HT1080 (cell line): ENCODE results near the gene GOLGA3. TPM values are rescaled to one million over a fixed set of nuclear protein-coding genes. Genes with fewer than 3 reads are reported as not detected.
"Not testable (repeated sequence)": the region's sequence is repeated elsewhere in the genome, so short reads cannot be mapped to it uniquely, and the experiment has no call there.

ENCODE experiments used
- DNase-seq: peaks from one replicate; pipeline ENCODE4 v3.0.0-alpha.2; 2015; ENCODE audit warnings: low read depth
- total RNA-seq: library from RNA; depleted of rRNA; stranded (reverse); fragments of >200 nt; shearing (Covaris generic); gene quantifications from 2 replicates; pipeline ENCODE4 v1.2.3, GENCODE V29; 2014

The GOLGA3 gene
- total RNA-seq, 1 experiment from 2014 or later, result 80.9 TPM

DNA sequence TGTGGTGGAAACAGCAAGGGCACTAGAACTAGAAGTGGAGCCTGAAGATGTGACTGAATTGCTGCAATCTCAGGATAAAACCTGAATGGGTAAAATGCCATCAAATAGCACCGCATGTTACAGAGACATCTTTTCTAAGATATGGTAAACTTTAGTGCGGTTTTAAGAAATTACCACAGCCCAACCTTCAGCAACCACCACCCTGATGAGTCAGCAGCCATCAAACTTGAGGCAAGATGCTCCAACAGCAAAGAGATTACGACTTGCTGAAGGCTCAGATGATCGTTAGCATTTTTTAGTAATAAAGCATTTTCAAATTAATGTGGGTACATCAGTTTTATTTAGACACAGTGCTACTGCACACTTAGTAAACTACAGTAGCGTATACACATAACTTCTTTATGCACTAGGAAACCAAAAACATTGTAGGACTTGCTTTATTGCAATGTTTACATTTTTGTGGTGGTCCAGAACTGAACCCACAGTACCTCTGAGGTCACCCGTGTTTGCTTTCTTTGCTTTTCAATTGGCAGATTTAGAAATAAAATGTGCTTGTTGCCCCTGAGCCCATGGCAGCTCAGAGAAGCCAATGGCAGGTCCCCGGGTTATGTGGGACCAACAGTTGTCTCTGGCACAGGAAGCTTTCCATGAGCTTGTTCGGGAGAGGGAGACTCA, 15.9 kb downstream of the GOLGA3 start:
- peak; percentile 35 for DNase-seq

DNA sequence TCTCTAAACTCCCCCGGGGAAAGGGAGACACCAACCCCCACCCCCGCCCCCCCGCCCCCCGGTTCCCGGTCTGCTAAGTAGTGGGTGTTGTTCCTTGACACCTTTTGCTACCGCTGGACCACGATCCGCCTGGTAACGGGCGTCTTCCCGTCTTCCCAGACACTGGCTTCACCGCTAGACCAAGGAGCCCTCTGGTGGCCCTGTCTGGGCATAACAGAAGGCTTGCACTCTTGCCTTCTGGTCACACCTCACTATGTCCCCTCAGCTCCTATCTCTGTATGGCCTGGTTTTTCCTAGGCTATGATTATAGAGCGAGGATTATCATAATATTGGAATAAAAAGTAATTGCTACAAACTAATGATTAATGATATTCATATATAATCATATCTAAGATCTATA, 19.3 kb downstream of the GOLGA3 start:
- DNase-seq, result peak; percentile 41

DNA sequence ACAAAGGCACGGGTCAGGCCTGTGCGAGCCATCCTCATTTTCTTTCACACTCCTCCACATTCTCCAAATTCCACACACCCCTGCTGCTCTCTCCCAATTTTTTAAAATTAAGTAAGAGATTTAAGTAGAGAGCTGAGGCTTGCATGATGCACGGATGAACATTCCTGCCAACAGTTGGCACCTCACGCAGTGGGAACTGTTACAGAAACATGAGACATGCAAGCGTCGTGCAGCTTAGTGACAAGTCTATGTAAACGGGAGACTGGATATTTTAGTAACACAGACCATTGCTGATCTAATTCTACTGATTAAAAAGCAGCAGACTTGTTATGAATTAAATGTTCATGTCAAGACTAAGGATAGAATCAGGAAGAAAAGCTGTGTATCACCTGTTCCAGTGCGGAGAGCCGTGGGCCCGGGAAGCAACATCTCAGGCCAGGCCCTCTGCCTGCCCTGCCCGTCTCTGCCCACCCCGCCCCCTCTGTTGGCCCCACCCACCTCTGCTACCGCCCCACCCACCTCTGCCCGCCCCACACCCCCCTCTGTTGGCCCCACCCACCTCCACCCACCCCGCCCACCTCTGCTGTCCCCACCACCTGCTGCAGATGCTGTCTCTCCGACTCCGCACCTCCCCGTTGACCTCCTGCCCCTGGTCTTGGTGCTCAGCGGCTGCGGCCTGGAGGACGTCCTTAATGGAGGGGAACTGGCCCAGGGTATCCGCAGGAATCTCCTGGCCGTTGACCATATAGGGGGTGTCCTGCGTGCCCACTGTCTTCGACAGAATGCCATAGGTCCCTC, 21.2 kb downstream of the GOLGA3 start:
- no peak for DNase-seq

DNA sequence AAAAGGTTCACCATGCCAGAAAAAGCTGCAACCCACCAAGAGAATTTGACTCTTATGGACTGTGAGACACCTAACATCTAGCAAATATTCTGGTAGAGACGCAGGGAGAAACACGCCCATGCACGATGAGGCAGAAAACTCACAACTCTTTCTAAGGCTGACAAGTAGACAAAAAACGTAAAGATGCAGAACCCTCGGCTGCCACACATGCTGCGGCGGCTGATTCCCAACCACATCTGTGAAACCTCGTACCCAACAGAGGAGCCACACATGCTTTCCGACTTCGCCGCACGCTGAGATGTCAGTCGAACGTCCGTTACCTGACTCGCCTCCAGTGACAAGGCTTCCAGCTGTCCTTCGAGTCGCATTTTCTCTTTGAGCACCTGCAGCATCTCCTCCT, 21.8 kb downstream of the GOLGA3 start:
- no peak for DNase-seq

DNA sequence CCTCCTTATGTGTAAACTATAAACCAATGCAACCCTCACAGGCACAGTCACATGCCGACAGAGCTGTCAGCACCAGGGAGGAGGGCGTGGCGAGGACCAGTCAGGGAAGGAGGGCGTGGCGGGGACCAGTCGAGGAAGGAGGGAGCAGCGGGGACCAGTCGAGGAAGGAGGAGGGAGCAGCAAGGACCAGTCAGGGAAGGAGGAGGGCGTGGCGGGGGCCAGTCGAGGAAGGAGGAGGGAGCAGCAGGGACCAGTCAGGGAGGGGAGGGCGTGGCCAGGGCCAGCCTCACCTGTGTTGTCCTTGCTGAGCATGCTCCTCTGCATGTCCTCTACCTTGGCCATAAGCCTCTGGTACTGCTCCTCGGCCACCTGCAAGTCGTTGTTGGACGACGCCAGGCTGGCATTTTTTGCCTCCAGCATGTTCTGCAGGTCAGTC, 24.2 kb downstream of the GOLGA3 start:
- no peak for DNase-seq

DNA sequence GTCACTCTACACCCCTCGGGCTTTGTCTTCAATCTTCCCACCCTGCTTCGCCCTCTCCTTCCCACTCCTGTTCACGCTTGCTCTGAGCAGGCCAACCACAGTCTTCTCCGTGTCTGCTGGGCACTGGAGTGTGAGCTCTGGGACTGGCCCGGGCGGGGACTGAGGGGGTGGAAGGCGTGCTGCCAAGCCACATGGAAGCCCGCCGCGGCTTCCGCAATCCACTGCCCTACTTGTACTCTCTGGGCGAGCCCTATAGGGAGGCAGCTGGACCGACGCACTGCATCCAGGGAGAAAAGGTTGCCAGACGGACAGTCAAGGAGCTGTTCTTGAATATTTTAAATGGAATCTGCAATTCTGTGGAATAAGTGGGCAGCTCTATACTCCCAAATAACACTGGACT, 24.8 kb downstream of the GOLGA3 start:
- DNase-seq, result no peak

DNA sequence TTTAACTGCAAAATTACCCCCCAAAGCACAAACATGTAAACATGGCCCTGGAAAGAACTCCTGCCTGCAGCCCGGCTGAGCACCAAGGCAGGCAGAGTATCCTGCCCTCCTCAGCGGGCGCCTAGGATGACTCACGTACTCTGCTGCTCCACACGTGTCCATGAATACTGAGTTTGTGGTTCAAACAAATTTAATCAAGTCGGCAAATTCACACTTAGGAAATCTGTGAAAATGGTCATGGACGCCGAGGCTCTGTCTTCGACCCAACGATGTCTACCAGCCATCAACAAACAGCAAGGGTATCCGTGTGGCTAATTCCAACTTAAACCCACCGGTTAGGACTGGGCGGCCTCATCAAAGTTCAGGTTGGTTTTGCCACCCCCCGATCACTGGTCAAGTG, 25.5 kb downstream of the GOLGA3 start:
- no peak for DNase-seq

DNA sequence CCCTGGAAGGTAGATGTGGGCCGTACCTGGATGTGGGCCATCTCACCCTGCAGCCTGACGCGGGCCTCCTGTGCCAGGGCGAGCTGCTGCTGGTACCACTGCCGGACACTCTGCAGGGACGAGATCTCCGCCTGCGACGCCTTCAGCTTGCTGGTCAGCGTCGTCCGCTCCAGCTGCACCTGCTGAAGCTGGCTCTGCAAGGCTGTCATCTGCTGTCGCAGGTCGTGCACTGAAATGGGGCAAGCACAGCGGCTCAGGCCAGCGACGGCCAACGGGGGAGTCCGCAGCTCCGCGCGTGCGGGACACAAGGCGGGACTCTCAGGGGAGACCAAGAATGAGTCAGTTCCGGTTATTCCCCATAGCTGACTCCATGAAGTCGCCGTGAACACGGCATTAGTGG, 26.9 kb downstream of the GOLGA3 start:
- no peak for DNase-seq

DNA sequence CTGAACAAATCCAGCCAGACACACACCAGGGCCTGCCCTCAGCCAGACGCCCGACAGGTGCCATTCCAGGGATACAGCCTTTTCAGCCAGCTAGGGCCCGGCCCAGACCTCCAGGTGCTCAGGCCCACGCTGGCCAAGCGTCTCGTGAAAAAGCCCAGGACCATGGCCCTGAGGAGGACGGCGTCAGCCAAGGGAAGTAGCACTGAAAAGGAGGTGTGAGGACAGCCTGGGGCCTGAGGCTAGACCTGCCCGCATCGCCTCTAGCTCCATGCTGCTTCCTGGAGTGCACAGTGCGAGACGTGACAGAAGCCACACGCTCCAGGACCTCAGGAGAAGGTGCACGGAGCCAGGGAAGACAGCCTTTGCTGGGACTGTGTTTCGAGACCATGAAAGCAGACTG, 29.8 kb downstream of the GOLGA3 start:
- no peak for DNase-seq

DNA sequence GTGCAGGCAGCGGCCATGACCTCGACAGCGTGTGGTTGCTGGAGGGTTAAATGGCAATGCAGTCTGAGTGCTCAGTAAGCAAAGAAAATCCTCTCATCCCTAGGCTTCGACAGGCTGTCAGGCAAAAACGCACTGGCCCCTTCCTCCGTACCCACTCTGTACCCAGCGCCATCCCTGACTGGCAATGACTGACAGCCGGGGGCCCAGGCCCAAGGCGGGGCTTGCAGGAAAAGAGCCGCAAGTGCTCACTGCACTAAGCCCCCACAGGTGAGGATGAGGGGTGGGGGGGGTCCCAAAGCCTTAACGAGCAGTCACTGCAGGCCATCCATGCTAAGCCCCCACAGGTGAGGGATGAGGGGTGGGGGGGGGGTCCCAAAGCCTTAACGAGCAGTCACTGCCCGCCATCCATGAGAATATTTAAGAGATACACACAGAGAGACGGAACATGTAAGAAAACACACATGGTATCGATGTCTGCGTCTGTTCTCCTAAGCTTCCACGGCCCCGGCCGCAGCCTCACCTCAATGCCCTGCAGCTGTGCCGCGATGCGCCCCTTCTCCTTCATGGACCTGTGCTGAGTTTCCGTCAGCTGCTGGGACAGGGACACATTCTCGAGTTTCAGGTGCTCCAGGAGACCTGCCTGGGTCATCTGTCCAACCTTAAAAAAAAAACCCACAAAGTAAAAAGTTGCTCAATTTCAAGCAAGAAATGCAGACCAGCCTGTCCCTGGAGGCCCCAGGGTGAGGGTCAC, 30.7 kb downstream of the GOLGA3 start:
- DNase-seq, result no peak

DNA sequence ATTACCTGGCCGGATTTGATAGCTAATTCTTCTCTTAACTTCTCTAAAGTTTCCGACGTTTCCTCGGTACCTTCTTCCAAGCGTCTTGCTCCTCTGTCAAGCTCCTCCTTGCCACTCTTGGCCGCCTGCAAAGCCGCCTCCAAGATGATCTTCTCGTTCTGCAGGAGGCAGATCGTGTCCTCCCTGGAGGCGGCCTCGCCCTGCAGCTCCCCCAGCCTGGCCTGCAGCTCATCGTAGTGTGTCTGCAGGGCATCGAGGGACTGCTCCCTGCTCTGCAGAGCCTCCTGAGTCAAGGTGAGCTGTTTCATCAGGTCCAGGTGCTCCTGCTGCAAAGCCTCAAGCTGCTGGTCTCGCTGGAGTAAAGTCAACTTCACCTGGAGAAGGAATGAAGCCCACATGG, 32.8 kb downstream of the GOLGA3 start:
- DNase-seq, result no peak

DNA sequence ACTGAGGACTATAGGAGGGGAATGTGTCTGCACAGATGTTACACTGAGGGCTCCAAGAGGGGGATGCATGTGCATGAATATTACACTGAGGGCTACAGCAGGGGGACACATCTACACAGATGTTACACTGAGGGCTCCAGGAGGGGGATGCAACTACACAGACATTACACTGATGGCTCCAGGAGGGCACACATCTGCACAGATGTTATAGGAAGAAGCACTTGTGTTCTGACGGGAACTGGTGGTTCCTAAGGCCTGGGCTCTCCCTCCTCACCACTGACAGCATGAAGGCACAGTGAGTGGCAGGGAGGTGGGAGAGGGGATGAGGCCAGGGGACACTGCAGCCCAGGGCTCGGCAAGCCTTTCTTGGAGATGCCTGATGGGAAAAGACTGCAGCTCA, 36.7 kb downstream of the GOLGA3 start:
- not testable (repeated sequence) for DNase-seq

DNA sequence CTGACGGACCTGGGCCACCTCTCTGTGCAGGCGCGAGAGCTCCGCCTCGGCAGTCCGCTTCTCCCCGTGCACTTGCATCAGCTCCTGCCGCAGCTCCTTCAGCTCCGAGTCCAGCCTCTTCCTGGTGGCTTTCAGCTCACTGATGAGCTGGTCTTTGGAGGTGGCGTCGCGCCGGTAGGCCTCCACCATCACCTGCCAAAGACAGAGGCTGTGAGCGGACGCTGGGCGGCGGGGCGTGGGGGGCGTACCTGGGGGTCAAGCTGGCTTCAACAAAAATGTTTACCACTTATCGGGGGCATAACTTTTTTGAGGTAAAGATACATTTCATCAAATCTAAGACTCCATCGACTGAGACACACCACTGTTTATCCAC, 39.6 kb downstream of the GOLGA3 start:
- no peak for DNase-seq

DNA sequence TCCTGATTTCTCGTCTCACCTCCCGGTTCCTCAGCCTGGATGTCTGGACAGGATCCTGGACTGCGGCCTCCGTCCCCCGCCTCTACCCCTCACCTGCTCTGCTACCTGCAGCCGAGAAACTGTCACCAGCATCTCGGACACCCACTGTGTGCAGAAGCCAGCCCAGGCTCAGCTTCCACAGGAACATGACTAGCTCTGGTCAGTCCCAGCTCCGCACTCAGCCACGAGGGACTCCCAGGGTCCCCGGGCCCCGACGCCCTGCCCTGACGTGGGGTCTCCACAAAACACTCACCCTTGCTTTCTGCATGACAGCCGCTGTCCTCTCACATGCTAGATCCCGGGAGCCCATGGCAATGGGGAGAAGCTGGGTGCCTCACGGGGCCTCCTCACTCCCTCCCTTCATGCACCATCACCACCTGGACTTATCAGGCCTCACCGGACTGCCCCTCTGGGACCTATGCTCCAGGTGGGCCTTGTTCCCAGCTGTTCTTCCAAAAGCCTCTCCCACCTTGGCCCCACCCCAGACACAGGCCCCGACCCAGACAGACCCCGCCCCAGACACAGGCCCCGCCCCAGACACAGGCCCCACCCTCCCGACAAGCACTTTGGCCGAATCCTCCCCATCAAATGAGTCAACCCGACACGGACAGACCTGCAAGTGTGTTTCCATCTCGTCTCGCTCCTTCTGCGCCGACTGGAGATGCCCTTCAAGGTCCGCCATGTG, 40.1 kb downstream of the GOLGA3 start:
- no peak for DNase-seq

DNA sequence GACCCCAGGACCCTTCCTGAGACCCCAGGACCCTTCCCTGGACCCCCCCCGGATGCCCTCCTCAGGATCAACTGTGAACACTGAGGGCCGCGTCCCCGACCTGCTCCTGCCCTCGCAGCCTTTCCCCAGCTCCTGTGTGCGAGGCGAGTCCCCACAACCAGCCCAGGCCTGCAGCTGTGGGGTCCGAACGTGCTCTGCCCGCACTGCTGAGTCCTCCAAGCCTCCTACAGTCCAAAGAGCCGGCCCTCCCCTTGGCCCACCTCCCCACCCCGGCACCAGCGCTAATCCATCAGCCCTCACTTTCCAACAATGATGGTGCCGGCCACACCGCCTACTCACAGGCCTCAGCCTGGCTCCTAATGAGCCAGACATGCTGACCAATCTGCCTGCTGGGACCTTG, 40.8 kb downstream of the GOLGA3 start:
- DNase-seq, result no peak

DNA sequence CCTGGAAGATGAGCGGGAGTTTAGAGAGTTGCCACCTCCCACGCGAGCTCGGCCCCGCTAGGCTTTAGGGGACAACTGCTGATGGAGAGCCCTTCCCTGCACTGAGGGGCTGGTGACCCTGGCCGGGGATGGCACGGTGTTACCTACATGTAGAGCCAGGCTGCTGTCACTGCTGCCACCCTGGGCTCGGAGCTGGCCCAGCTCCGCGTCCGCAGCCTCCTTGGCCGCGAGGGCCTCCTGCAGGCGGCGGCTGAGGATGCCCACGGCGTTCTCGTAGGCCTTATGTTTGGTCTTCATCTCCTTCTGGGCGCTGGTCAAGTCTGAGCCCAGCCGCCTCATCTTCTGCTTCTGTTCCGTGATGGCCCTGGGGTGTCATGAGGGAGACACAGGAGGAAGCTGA, 42.5 kb downstream of the GOLGA3 start:
- DNase-seq, result no peak

DNA sequence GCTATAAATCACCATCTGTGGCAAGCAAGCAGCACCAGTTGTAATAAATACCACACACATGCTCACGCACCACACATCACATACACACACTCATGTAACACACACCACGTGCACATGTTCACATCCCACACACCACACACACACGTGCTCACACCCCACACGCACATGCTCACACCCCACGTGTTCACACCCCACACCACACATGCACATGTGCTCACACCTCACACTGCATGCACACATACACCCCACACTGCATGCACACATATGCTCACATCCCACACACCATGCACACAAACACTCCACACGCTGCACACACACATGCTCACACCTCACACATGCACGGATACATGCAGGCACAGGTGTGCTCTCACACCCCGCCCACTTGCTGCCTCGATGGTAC, 44.1 kb downstream of the GOLGA3 start:
- no peak for DNase-seq

DNA sequence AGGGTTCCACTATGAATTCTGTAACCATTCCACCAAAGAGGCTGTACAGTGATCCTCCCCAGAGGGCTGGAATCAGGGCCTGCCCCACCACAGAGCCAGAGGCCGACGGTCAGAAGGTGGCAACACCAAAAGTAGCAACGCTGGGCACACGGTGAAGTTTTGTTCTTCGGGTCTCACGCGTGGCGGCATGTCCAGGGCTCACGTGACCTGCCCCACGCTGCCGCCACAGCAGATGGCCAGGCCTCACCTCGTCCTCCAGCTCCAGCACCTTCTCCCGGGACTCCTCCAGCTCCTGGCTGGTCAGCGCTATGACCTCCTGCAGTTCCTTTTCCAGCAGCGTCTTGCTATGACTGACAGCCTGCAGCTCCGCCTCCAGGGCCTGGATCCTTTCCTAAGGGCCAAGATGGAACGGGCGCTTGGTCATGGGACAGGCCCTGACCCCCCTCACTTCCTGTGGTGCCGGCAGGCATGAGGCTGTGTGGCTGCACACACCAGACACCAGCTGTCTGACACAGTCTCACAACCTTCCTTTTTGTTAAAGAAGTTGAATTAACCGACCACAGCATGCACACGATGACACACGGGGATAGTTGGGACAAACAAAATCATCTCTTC, 44.6 kb downstream of the GOLGA3 start:
- no peak for DNase-seq

DNA sequence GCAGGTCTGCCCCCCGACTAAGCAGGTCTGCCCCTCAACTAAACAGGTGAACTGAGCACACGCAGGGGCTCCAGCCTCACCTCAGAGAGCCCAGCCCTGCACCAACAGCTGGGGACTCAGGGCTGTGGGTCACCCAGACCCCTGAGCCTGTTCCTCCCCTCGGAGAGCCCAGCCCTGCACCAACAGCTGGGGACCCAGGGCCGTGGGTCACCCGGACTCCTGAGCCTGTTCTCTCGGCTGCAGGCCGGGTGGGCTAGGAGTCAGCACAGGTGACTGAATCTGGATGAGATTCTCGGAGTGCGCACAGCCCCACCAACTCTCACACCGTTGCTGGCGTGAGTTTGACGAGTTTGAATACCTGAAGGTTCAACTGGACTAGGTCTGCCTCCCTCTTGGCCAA, 46.7 kb downstream of the GOLGA3 start:
- DNase-seq, result no peak

DNA sequence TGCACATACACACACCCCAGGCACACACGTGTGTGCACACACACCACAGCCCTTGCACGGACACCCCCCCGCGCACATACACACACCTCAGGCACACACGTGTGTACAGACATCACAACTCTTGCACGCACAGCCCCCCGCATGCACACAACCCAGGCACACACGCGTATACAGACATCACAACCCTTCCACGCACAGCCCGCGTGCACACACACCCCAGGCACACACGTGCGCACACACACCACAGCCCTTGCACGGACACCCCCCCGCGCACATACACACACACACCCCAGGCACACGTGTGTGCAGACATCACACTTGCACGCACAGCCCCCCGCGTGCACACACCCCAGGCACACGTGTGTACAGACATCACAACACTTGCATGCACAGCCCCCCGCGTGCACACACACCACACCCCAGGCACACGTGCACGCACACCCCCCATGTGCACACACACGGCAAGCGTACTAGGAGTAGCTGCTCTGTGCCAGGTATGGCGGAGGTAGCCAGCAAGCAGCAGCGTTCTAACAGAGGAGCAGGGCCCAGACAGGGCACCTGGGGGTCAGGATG, 48.8 kb downstream of the GOLGA3 start:
- DNase-seq, result no peak

DNA sequence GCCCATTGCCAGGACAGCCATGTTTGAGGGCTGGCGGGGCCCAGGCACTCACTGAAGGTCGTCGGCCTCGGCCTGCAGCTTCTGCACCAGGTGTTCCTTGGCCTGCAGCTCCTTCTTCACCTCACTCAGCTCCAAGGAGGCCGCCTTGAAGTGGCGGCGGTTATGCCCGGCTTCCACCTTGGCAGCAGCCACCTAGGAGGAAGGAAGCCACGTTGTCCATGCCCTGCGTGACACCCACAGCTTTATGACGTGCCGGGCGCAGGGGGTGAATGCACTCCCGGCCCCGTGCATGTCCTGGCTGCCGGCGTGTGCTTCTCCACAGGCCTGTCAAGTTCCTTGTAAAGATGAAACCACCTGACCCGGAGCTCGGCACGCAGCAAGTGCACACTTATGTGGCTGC, 51.1 kb downstream of the GOLGA3 start:
- DNase-seq, result no peak
